KMS-11 (cell line): ENCODE results near the gene FADS1.
A peak's percentile ranks its signal among the peaks of the same experiment; 100 is the strongest.

ENCODE experiments used
- H2AFZ ChIP-seq: fragments of 200-600 bp; sonication (generic); 2 replicates; pipeline ENCODE4 v1.6.1; 2016; ENCODE audit warnings: antibody characterized with exemption, mixed run types, low read depth
- H3K27ac ChIP-seq: fragments of 200-600 bp; sonication (generic); 2 replicates; pipeline ENCODE4 v1.6.1; 2016; ENCODE audit warnings: mild to moderate bottlenecking, mixed run types
- H3K27me3 ChIP-seq: fragments of 200-600 bp; sonication (generic); 2 replicates; pipeline ENCODE4 v1.6.1; 2017; ENCODE audit warnings: mild to moderate bottlenecking, low read depth, mixed run types, moderate library complexity; ENCODE audit not compliant: insufficient read depth
- H3K36me3 ChIP-seq: fragments of 200-600 bp; sonication (generic); 2 replicates; pipeline ENCODE4 v1.6.1; 2017; ENCODE audit warnings: mild to moderate bottlenecking, mixed run types; ENCODE audit not compliant: insufficient read depth
- H3K4me1 ChIP-seq: fragments of 200-600 bp; sonication (generic); 2 replicates; pipeline ENCODE4 v1.6.1; 2016; ENCODE audit warnings: mild to moderate bottlenecking, low read depth, mixed run types; ENCODE audit not compliant: poor library complexity, severe bottlenecking
- H3K4me2 ChIP-seq: fragments of 200-600 bp; sonication (generic); 2 replicates; pipeline ENCODE4 v1.7.0; 2016; ENCODE audit warnings: mild to moderate bottlenecking, mixed run types
- H3K4me3 ChIP-seq: fragments of 200-600 bp; sonication (generic); IDR thresholded peaks from 2 replicates; pipeline ENCODE4 v1.6.1; 2017; ENCODE audit warnings: low read depth, low read length, mixed read lengths; ENCODE audit not compliant: insufficient read depth
- H3K79me2 ChIP-seq: fragments of 200-600 bp; sonication (generic); 2 replicates; pipeline ENCODE4 v1.6.1; 2016; ENCODE audit warnings: low read depth, mixed run types; ENCODE audit not compliant: insufficient read depth
- H3K9ac ChIP-seq: fragments of 200-600 bp; sonication (generic); 2 replicates; pipeline ENCODE4 v1.6.1; 2016; ENCODE audit warnings: mild to moderate bottlenecking, mixed run types
- H4K20me1 ChIP-seq: fragments of 200-600 bp; sonication (generic); 2 replicates; pipeline ENCODE4 v1.6.1; 2016; ENCODE audit warnings: mild to moderate bottlenecking, mixed run types; ENCODE audit not compliant: insufficient read depth
- CTCF ChIP-seq: fragments of 200-600 bp; sonication (generic); conservative IDR thresholded peaks from 2 replicates; pipeline ENCODE4 v1.6.1; 2017; ENCODE audit warnings: low read depth, mild to moderate bottlenecking, antibody characterized with exemption, low read length, moderate library complexity, mixed read lengths

The FADS1 gene

GRCh38 chr11:61802605-61803004, 14.2 kb downstream of the FADS1 start:
- no peak overlapping the region for H3K27ac ChIP-seq
- peaks cover 4% of the 10 kb centered on the region; the same call in 1 of the 2 replicates for H3K36me3 ChIP-seq

GRCh38 chr11:61800331-61801281, 16.2 kb downstream of the FADS1 start:
- no peaks in the 10 kb centered on the region for H3K27me3 ChIP-seq
- no peak overlapping the region for H3K4me2 ChIP-seq
- H4K20me1 ChIP-seq: peaks cover 4% of the 10 kb centered on the region; the same call in 1 of the 2 replicates
- no peak overlapping the region for H2AFZ ChIP-seq
- no peak for TF ChIP-seq CTCF
- H3K27ac ChIP-seq: no peak overlapping the region
- no peak overlapping the region for H3K4me3 ChIP-seq
- peaks cover 20% of the 10 kb centered on the region; the same call in 1 of the 2 replicates for H3K79me2 ChIP-seq
- no peak overlapping the region for H3K9ac ChIP-seq
- peaks cover 11% of the 10 kb centered on the region for H3K4me1 ChIP-seq
- peaks cover 4% of the 10 kb centered on the region; the same call in 1 of the 2 replicates for H3K36me3 ChIP-seq

More at GRCh38 chr11:61802605-61803004, 14.2 kb downstream of the FADS1 start:
- Histone ChIP-seq H3K9ac (no peak overlapping the region), H4K20me1 (peaks cover 1% of the 10 kb centered on the region; the same call in 1 of the 2 replicates), H2AFZ (no peak overlapping the region), H3K27me3 (no peaks in the 10 kb centered on the region), H3K4me2 (no peak overlapping the region), H3K4me3 (no peak overlapping the region), H3K79me2 (peaks cover 10% of the 10 kb centered on the region; the same call in 1 of the 2 replicates), H3K4me1 (peaks cover 2% of the 10 kb centered on the region)
- no peak for TF ChIP-seq CTCF

GRCh38 chr11:61799665-61800284, 17.0 kb downstream of the FADS1 start:
- peaks cover 4% of the 10 kb centered on the region; the same call in 1 of the 2 replicates for H4K20me1 ChIP-seq
- H3K36me3 ChIP-seq: peaks cover 4% of the 10 kb centered on the region; the same call in 1 of the 2 replicates
- no peak overlapping the region for H2AFZ ChIP-seq
- no peak overlapping the region for H3K4me3 ChIP-seq
- H3K79me2 ChIP-seq: peaks cover 29% of the 10 kb centered on the region
- peaks cover 15% of the 10 kb centered on the region for H3K4me1 ChIP-seq
- no peak overlapping the region for H3K27ac ChIP-seq
- no peak overlapping the region for H3K4me2 ChIP-seq
- TF ChIP-seq CTCF: no peak
- no peak overlapping the region for H3K9ac ChIP-seq
- no peaks in the 10 kb centered on the region for H3K27me3 ChIP-seq

GRCh38 chr11:61797263-61797944, 19.4 kb downstream of the FADS1 start:
- Histone ChIP-seq H3K4me3 (no peak overlapping the region), H3K36me3 (peaks cover 4% of the 10 kb centered on the region; the same call in 1 of the 2 replicates), H3K27ac (no peak overlapping the region), H3K9ac (no peak overlapping the region), H4K20me1 (peaks cover 4% of the 10 kb centered on the region; the same call in 1 of the 2 replicates), H3K4me2 (no peak overlapping the region), H3K4me1 (peaks cover 27% of the 10 kb centered on the region), H3K79me2 (peaks cover 49% of the 10 kb centered on the region), H3K27me3 (no peaks in the 10 kb centered on the region), H2AFZ (no peak overlapping the region)
- peak; percentile 79 for TF ChIP-seq CTCF
